Hematopoietic multipotent progenitor cell treated with erythropoietin and hydrocortisone succinate and interleukin-3 and kit ligand, for 15 days (in vitro differentiated cells): ENCODE data around the gene CETN3.
A peak's percentile ranks its signal among the peaks of the same experiment; 100 is the strongest.

Experiments used
- DNase-seq: peaks from one replicate; pipeline ENCODE4 v3.0.0-alpha.2; 2015; ENCODE audit warnings: low spot score

The CETN3 gene

GRCh38 chr5:90409318-90410177 lies at the start of gene CETN3:
TSS of gene CETN3 (minus strand) at chr5:90409756. CDS start at chr5:90409661, 95 bp downstream.
- DNase-seq, result peak; percentile 94

DNA sequence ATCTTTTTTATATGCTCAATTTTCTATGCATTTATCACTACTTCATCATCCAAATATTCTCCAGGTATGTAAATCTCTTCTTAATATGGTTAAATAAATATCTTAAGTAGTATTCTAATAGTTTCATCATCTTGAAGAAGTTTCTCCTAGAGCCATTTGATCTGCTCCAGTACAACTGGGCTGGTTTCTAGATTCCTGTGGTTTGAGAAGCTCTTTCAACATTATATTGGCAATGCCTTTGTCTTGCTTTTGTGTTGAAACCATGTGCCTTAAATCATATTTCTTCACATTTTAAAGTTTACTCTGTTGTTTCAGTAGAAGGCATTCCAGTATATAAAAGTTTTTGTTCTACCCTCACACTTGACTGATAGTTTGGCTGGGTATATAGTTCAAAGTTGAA lies 37.4 kb upstream of the CETN3 start:
- DNase-seq, result no peak

DNA sequence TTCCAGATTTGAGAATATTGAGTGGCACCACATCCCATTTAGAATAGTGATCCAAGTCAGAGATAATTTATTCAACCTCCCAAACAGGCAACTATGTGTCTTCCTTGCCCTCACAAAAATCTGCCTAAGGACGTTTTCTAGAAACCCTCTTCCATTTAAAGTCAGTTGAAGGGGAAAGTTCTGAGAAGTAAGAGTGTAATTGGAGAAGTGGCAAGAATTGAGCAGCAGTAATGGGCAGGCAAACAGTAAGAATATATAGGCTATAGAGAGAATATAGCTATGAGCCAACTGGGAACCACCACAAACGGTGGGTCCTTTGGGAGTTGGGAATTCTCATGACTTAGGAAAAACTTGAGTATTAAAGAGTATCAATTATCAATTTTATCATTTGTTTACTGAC lies 31.1 kb upstream of the CETN3 start:
- DNase-seq, result no peak

- no peak for DNase-seq
Measured at GRCh38 chr5:90438100-90438499, 28.5 kb upstream of the CETN3 start.

DNA sequence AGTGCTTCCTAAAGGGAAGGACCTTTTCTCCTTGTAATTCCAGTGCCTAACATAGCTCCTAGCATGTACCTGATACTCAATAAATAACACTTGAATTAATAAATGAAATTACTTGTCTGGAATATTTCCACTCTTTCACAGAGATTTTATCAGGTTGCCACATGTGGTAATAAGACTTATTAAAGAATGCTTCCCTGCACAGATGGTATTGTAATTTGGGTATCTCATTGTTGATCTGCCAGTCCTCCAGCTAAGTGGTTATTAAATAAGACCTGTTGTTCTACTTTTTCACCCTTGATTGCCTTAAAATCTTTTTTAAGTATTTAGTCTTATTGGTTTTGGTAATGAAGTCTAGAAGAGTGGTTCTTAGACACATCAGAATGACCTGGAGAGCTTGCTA lies 28.1 kb upstream of the CETN3 start:
- no peak for DNase-seq

GRCh38 chr5:90434116-90434714 lies 24.7 kb upstream of the CETN3 start:
- peak; percentile 51 for DNase-seq

- DNase-seq, result no peak
Measured at GRCh38 chr5:90424245-90424644, 14.7 kb upstream of the CETN3 start.

GRCh38 chr5:90421136-90421535 lies 11.6 kb upstream of the CETN3 start:
- DNase-seq, result no peak

DNA sequence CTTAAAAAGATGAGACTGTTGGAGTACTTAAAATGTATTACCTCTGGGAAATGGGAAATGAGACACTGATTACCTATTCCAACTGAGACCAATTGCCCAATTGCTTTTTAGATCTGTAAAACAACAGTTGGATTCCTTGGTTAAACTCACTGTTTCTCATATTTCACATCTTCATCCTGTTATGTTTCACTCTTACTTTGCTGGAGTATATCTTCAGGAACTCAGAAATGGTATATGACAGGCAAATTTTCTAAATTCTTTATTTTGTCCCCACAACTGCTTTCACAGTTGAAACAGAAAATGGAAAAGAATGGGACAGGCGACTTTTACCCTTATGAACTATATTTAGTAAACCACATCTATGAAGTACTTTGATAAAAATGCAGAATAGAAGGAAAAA lies 8.7 kb upstream of the CETN3 start:
- DNase-seq, result no peak

- DNase-seq, result peak; percentile 27
Measured at GRCh38 chr5:90410178-90410762, 714 bp upstream of the CETN3 start.

DNA sequence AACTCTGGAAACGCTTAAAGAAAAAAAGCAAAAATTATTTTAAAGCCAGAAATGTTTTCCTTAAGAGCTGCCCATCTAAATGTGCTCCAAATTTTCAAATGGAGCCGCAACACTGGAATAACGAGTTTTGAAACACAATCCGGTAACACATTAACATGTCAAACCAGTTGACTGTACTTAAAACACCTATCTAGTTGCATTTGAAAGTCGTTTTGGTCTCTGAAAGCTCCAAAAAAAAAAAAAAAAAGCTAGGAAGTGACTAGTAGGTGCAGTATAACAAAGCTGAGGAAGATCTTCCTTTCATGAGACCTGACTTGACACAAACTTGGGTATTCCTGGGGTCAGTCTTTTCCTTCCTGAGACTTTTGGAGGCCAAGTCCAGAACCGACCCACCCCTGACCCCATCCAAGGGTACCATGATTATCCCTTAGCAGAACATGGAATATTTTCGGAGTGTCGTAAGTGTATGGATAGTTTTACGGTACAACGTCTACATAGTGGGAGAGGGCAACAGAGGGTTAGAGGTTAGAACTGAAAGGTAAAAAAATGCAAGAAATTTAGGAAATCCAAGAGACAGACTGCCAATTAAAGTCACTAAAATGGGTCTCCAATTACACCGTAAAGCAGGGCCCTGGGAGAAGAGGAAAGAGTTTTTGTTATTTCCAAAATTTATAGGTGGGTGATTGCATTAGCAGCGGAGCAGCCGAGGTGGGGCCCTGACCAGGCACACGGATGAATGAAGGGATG lies 812 bp downstream of the CETN3 start:
- DNase-seq, result peak; percentile 5

DNA sequence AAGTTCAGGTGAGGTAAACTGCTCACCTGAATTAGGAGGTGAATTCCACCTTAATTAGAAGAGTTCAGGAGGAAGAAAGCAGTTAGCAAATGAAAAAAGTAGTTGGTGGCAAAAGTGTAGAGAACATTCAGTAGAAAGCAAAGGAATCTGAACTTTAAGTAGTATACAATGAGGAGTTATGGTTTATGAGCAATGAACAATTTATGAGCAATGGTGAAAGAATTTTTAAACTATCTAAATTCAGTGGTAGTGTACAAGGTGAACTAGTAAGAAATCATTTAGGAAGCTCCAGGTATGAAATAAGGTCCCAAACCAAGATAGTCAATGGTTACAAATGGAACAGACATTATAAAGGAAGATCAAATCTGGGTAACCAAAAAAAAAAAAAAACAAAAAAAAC lies 3.1 kb downstream of the CETN3 start:
- no peak for DNase-seq

DNA sequence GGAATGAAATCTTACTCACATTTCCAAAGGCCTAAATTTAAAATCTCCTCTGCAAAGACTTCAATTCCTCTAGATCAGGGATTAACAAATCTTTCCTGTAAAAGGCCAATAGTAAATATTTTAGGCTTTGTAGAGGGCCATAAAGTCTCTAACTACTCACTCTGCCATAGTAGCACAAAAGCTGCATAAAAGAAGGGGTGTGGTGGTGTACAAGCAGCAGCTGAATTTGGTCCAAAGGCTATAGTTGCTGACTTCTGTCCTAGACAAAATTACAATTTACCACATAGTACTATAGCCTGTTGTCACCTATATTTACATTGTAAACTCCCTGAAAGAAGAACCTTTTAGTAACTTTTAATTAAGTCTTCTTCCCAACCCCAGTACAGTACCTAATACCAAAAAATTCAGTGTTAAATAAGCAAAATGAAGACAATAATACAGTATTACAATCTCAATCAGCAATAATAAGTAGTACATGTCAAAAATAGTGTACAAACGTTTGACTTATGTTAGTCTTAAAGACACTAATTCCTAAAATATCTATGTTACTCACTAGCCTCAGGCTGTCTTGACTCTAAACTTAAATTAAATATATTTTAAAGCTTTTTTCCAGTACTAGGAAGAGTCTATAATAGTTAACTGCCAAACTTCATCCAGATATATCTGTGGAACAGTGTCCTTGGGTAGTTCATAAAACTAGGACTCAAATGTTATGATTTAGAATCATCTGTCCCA lies 6.9 kb downstream of the CETN3 start:
- DNase-seq, result no peak

- no peak for DNase-seq
Measured at GRCh38 chr5:90399251-90399650, 10.3 kb downstream of the CETN3 start.

GRCh38 chr5:90398726-90399125 lies 10.8 kb downstream of the CETN3 start:
- DNase-seq, result no peak

GRCh38 chr5:90395005-90395404 lies 14.6 kb downstream of the CETN3 start:
- DNase-seq, result no peak

- DNase-seq, result no peak
Measured at GRCh38 chr5:90390928-90391327, 18.6 kb downstream of the CETN3 start.

GRCh38 chr5:90390326-90390725 lies 19.2 kb downstream of the CETN3 start:
- no peak for DNase-seq

GRCh38 chr5:90387508-90387907 lies 22.0 kb downstream of the CETN3 start:
- no peak for DNase-seq

DNA sequence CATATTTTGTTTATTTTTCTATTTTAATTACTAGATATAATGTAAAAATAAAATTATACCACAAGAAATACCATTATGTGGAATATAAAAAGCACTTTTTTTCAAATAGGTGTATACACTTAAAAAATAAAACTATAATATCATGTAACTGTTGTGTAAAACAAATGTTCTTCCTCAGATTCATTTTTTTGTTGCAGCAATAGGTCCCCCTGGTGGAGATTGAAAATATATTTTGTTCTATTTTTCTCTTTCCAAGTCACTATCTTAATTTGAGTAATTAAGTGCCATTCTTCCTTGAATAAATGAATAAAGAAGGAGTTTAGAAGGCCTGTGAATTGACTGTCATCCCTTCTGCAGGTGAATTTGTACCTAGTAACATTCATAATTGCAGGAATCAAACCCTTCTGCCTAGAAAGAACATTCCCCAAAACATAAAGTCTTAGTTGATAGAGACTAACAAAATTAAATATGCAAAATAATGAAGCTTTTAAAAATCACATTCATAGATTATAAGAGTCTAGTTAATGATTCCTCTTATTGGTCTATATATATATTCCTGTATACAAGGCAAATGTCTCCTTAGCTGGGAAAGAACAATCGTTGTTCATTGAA lies 23.4 kb downstream of the CETN3 start:
- DNase-seq, result peak; percentile 29

- no peak for DNase-seq
Measured at GRCh38 chr5:90384389-90384788, 25.2 kb downstream of the CETN3 start.
